HUES64 (cell line): ENCODE results near the gene TMOD2. TPM values are rescaled to one million over a fixed set of nuclear protein-coding genes. Genes with fewer than 3 reads are reported as not detected.
A peak's percentile ranks its signal among the peaks of the same experiment; 100 is the strongest.

Experiments
- H3K27ac ChIP-seq: 2 replicates; pipeline ENCODE4 v1.7.0; 2013; ENCODE audit warnings: low read depth, low read length, inconsistent platforms
- H3K27me3 ChIP-seq: 2 replicates; pipeline ENCODE4 v1.6.1; 2013; ENCODE audit warnings: mild to moderate bottlenecking, low read length; ENCODE audit not compliant: insufficient read depth
- H3K36me3 ChIP-seq: 2 replicates; pipeline ENCODE4 v1.6.1; 2013; ENCODE audit warnings: mild to moderate bottlenecking, low read length; ENCODE audit not compliant: insufficient read depth
- H3K4me1 ChIP-seq: 2 replicates; pipeline ENCODE4 v1.6.1; 2013; ENCODE audit warnings: mild to moderate bottlenecking, low read length, moderate library complexity; ENCODE audit not compliant: insufficient read depth
- H3K4me3 ChIP-seq: 2 replicates; pipeline ENCODE4 v1.5.1; 2013; ENCODE audit warnings: mild to moderate bottlenecking, low read length, moderate library complexity
- H3K9ac ChIP-seq: 2 replicates; pipeline ENCODE4 v1.6.1; 2013; ENCODE audit warnings: mild to moderate bottlenecking, low read depth, low read length
- H3K9me3 ChIP-seq: 2 replicates; pipeline ENCODE4 v1.6.1; 2013; ENCODE audit warnings: low read depth, low read length; ENCODE audit not compliant: insufficient read depth
- WGBS: fragments of 150-250, 120-280 bp; methylation state at CpG from one replicate; pipeline ENCODE4 v1.1.7; 2013; ENCODE audit warnings: missing lambda C conversion rate; 5-methylcytosine and 5-hydroxymethylcytosine counted together
- polyA plus RNA-seq, 2 experiments: library from polyadenylated mRNA; stranded (reverse); fragments of 50-300 nt; gene quantifications; one replicate each; pipeline ENCODE4 v1.2.3, GENCODE V29; 2013

Gene TMOD2
- 1.7 TPM for polyA plus RNA-seq (2013, experiment 1 of 2)
- 1.7 TPM for polyA plus RNA-seq (2013, experiment 2 of 2)

GRCh38 chr15:51750792-51751696 is at the start of gene TMOD2:
TSS of gene TMOD2 (plus strand) at chr15:51751597. CDS start at chr15:51766442, 14,845 bp downstream.
- WGBS = 5% methylated on average over 65 of the region's 65 CpGs
- Histone ChIP-seq H3K4me3 (peak within 1 kb of the TSS; percentile 70), H3K27me3 (peaks cover 88% of the 10 kb centered on the region), H3K9ac (peak within 1 kb of the TSS; percentile 47; the same call in 1 of the 2 replicates), H3K4me1 (no peaks in the 10 kb centered on the region; the same call in 1 of the 2 replicates), H3K36me3 (no peaks in the 10 kb centered on the region), H3K27ac (no peak within 1 kb of the TSS), H3K9me3 (no peaks in the 10 kb centered on the region)

- no CpG with 5 or more reads among the region's 1 CpG for WGBS
- H3K4me1 ChIP-seq = no peaks in the 10 kb centered on the region
- no peaks in the 10 kb centered on the region for H3K27me3 ChIP-seq
- peaks cover 27% of the 10 kb centered on the region; the same call in 1 of the 2 replicates for H3K36me3 ChIP-seq
- H3K9me3 ChIP-seq = no peaks in the 10 kb centered on the region
- H3K4me3 ChIP-seq = no peak overlapping the region
- H3K27ac ChIP-seq = no peak overlapping the region
- H3K9ac ChIP-seq = no peak overlapping the region
Observed at GRCh38 chr15:51702710-51703109, 48.7 kb upstream of the TMOD2 start.

GRCh38 chr15:51706291-51706690 is 45.1 kb upstream of the TMOD2 start:
- Histone ChIP-seq H3K27me3 (no peaks in the 10 kb centered on the region), H3K36me3 (peaks cover 4% of the 10 kb centered on the region; the same call in 1 of the 2 replicates), H3K9ac (no peak overlapping the region), H3K4me3 (no peak overlapping the region), H3K9me3 (no peaks in the 10 kb centered on the region), H3K27ac (no peak overlapping the region), H3K4me1 (no peaks in the 10 kb centered on the region)
- WGBS = 90% methylated on average over 4 of the region's 5 CpGs

- WGBS = 100% methylated on average over 1 of the region's 2 CpGs
- no peaks in the 10 kb centered on the region for H3K27me3 ChIP-seq
- H3K36me3 ChIP-seq = no peaks in the 10 kb centered on the region
- no peaks in the 10 kb centered on the region for H3K9me3 ChIP-seq
- no peak overlapping the region for H3K9ac ChIP-seq
- H3K27ac ChIP-seq = no peak overlapping the region
- no peak overlapping the region for H3K4me3 ChIP-seq
- no peaks in the 10 kb centered on the region for H3K4me1 ChIP-seq
Observed at GRCh38 chr15:51706926-51707608, 44.3 kb upstream of the TMOD2 start.

- Histone ChIP-seq H3K36me3 (no peaks in the 10 kb centered on the region), H3K27me3 (no peaks in the 10 kb centered on the region), H3K4me3 (no peak overlapping the region), H3K4me1 (no peaks in the 10 kb centered on the region), H3K9me3 (no peaks in the 10 kb centered on the region), H3K9ac (no peak overlapping the region), H3K27ac (no peak overlapping the region)
- 93% methylated on average over 5 of the region's 5 CpGs for WGBS
Observed at GRCh38 chr15:51708013-51708412, 43.4 kb upstream of the TMOD2 start.

- no peaks in the 10 kb centered on the region for H3K27me3 ChIP-seq
- no peaks in the 10 kb centered on the region for H3K36me3 ChIP-seq
- 93% methylated on average over 5 of the region's 5 CpGs for WGBS
- no peak overlapping the region for H3K4me3 ChIP-seq
- H3K4me1 ChIP-seq = no peaks in the 10 kb centered on the region
- no peak overlapping the region for H3K9ac ChIP-seq
- H3K9me3 ChIP-seq = no peaks in the 10 kb centered on the region
- H3K27ac ChIP-seq = no peak overlapping the region
Observed at GRCh38 chr15:51709031-51709430, 42.4 kb upstream of the TMOD2 start.

GRCh38 chr15:51714162-51714561 is 37.2 kb upstream of the TMOD2 start:
- Histone ChIP-seq H3K4me3 (no peak overlapping the region), H3K9me3 (no peaks in the 10 kb centered on the region), H3K9ac (no peak overlapping the region), H3K36me3 (no peaks in the 10 kb centered on the region), H3K27me3 (no peaks in the 10 kb centered on the region), H3K4me1 (no peaks in the 10 kb centered on the region), H3K27ac (no peak overlapping the region)
- 89% methylated on average over 1 of the region's 1 CpG for WGBS

- H3K9me3 ChIP-seq = no peaks in the 10 kb centered on the region
- no peak overlapping the region for H3K4me3 ChIP-seq
- no peaks in the 10 kb centered on the region for H3K36me3 ChIP-seq
- 80% methylated on average over 1 of the region's 1 CpG for WGBS
- no peak overlapping the region for H3K27ac ChIP-seq
- H3K4me1 ChIP-seq = no peaks in the 10 kb centered on the region
- H3K9ac ChIP-seq = no peak overlapping the region
- no peaks in the 10 kb centered on the region for H3K27me3 ChIP-seq
Observed at GRCh38 chr15:51714911-51715310, 36.5 kb upstream of the TMOD2 start.

- Histone ChIP-seq H3K27me3 (no peaks in the 10 kb centered on the region), H3K9ac (no peak overlapping the region), H3K4me1 (no peaks in the 10 kb centered on the region), H3K4me3 (no peak overlapping the region), H3K36me3 (no peaks in the 10 kb centered on the region), H3K27ac (no peak overlapping the region), H3K9me3 (no peaks in the 10 kb centered on the region)
- 81% methylated on average over 4 of the region's 4 CpGs for WGBS
Observed at GRCh38 chr15:51718219-51718618, 33.2 kb upstream of the TMOD2 start.

GRCh38 chr15:51718746-51719145 is 32.7 kb upstream of the TMOD2 start:
- 95% methylated on average over 3 of the region's 3 CpGs for WGBS
- Histone ChIP-seq H3K27ac (no peak overlapping the region), H3K4me1 (no peaks in the 10 kb centered on the region), H3K36me3 (no peaks in the 10 kb centered on the region), H3K9me3 (no peaks in the 10 kb centered on the region), H3K27me3 (no peaks in the 10 kb centered on the region), H3K9ac (no peak overlapping the region), H3K4me3 (no peak overlapping the region)
